ENCODE results near the gene LMBR1.
"Not testable (repeated sequence)": the region's sequence is repeated elsewhere in the genome, so short reads cannot be mapped to it uniquely, and the experiment has no call there.

The LMBR1 gene

GRCh38 chr7:156843582-156843981 lies 49.4 kb downstream of the LMBR1 start:
- not testable (repeated sequence) for DNase-seq

DNA sequence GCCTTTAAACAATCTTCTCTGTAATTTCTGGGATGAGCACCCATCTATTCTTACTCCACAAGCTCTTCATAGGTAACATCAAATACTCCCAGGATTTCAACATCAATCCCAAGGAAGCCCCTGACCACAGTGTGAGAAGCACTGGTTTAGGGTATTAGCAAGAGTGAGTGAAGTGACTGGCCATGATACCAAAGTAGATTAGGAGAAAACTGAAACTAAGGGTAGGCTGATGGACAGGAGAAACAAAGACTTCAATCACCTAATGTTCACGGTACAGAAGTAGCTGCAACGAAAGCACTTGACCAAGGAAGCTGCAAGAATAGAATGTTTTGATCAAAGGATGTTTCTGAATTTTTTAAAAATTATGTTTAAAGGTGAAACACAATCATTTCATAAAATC lies 49.8 kb downstream of the LMBR1 start:
- DNase-seq: no peak

DNA sequence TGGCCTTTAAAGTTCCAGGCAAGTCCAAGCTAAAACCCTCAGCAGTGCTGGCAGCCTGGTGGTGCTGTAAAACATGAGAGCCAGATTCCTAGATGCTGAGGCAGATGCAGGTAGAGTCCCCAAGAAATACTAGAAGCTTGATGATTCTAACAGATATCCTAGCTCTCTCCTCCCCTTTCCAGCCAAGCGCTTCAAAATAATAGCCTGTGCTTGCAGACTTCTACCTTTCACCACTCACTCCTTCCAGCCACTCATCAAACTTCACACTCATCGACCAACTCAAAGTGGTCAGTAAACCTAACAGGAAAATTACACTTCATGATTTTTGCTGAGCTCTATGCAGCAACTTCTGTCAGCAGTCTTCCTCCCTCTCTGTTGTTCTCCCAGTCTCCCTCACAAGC lies 50.2 kb downstream of the LMBR1 start:
- no peak for DNase-seq

DNA sequence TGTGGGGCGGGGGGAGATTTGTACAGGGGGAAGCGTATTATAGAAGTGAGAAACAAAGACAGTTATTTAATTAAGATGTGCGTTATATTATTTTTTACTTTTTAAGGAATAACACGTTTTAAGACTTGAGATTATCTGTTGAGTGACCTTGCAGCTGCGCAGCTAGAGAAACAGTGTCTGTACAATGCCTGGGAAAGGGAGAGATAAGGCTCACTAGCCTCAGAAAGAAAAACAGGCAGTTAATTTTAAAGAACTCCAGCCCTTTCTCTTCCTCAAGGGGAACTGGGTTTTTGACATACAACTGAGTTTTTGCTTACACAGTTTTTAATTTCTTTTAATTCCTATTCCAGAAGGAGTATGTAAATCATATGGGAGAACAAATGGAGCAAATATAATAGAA lies 50.7 kb downstream of the LMBR1 start:
- DNase-seq: no peak

- no peak for DNase-seq
These were observed 51.5 kb downstream of the LMBR1 start for GRCh38 chr7:156841497-156841896.

GRCh38 chr7:156840134-156840533 lies 52.8 kb downstream of the LMBR1 start:
- DNase-seq: no peak

- no peak for DNase-seq
These were observed 56.5 kb downstream of the LMBR1 start for GRCh38 chr7:156836443-156836842.

- no peak for DNase-seq
These were observed 58.5 kb downstream of the LMBR1 start for GRCh38 chr7:156834462-156834861.

DNA sequence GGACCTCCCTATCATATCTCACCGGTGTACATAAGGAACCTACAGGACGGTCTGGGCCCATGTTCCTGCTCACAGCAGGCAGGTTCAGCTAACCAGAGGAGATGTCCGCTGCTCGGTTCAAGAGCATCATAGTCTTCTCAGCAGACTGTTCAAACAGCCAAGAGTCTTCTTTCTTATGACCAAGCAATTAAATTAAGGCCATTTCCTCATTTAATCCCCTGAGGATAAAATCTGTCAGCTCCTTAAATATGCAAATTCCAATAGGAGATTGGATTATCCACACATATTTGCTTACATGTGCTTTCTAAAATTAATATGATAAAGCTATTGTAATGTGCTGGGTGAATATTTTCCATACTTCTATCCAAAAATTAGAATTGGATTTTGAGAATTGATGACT lies 59.7 kb downstream of the LMBR1 start:
- DNase-seq: no peak

- DNase-seq: no peak
These were observed 60.6 kb downstream of the LMBR1 start for GRCh38 chr7:156832195-156832877.

- DNase-seq: no peak
These were observed 63.2 kb downstream of the LMBR1 start for GRCh38 chr7:156829669-156830336.

DNA sequence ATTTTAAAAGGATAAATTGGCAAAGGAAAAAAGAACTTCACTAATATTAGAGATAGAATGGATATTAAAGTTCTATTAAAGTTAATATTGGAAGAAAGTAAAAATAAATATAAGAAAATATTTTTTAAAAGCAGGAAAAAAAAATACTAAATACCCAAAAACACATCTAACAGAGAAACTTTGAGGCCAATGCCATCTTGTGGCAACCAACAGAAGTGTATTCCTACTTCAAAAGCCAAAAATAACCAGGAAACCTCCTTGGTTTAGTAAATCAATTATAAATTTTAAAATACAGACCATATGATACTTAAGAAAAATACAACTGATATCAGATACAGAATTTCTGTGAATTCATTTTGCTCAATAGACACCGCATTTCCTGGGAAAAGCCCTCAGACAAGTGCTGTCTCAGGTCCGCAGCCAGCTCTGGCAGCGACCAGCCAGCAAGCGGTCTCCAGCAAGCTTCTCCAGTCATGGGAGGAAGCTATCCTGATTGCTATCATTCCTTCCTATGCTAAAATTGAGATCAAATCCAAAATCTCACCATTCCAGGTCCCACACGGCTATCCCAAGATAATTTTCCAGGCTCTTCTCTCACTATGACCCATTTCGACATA lies 65.3 kb downstream of the LMBR1 start:
- peak in 1 of 2 experiments; percentile 8 for DNase-seq

DNA sequence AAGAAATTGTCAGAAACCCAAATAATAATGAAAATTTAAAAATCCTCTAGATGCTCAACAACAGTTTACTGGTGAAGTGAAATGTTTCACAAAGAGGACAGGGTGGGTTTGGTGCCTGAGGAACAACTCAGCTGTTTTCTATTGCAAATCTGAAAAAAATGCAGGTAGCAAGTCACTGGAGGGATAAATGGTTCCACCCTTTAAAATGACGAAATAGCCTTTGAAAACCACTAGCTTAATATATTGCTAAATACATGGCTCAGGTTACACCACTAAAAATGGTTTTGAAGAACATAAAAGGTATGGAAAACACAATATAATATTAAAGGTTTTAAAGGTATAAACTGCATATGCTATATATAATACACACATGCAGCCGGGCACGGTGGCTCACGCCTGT lies 69.5 kb downstream of the LMBR1 start:
- DNase-seq: no peak

GRCh38 chr7:156820445-156821063 lies 72.4 kb downstream of the LMBR1 start:
- DNase-seq: peak in 1 of 2 experiments; percentile 17

GRCh38 chr7:156819733-156820295 lies 73.2 kb downstream of the LMBR1 start:
- no peak for DNase-seq

- no peak for DNase-seq
These were observed 74.8 kb downstream of the LMBR1 start for GRCh38 chr7:156818133-156818532.

GRCh38 chr7:156816943-156817572 lies 75.9 kb downstream of the LMBR1 start:
- DNase-seq: peak in 1 of 2 experiments; percentile 45

DNA sequence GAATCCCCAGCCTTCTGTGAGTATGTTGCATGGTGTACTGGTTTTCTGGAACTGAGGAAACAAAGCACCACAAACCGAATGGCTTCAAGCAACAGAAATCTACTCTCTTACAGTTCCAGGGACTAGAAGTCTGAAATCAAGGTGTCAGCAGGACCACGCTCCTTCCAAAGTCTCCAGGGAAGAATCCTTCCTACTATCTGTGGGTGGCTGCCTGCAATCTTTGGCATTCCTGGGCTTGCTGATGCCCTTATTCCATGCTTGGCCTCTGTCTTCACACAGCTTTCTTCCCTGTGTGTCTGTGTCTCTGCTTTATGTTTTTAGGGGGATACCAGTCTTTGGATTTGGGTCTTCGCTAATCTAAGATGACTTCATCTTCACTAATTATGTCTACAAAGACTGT lies 81.3 kb downstream of the LMBR1 start:
- no peak for DNase-seq

- DNase-seq: not testable (repeated sequence)
These were observed 89.3 kb downstream of the LMBR1 start for GRCh38 chr7:156803656-156804055.

DNA sequence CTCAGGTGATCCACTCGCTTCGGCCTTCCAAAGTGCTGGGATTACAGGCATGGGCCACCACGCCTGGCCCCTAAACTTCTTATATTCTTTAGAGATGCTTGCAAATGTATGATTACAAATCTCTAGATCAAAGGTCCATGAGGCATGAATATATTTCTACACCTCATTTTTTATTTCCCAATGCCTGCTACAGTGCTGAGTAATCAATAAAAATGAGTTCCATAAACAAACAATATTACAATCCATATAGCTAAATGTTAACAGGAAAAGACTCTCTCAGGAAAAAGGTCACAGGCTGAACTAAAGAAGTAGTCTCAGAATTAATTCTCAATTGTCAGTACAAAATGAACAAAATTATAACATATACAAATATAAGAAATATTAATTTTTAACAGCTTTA lies 90.8 kb downstream of the LMBR1 start:
- DNase-seq: no peak

DNA sequence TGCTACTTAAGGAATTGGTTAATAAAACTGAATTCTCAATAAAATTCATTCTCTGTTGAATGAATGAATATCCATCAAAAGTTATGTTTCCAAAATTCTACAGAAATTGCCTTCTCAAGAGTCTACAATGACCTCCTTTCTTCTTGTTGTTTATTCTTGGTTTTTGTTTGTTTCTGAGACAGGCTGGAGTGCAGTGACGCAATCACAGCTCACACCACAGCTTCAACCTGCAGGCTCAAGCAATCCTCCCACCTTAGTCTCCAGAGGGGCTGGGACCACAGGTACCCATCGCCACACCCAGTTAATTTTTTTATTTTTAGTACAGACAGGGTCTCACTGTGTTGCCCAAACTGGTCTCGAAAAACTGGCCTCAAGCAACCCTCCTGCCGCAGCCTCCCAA lies 97.6 kb downstream of the LMBR1 start:
- DNase-seq: no peak

- no peak for DNase-seq
These were observed 99.6 kb downstream of the LMBR1 start for GRCh38 chr7:156793334-156793733.

GRCh38 chr7:156792611-156793010 lies 100.4 kb downstream of the LMBR1 start:
- DNase-seq: no peak

Measured in NCI-H526 (cell line).